NK-92 (cell line): ENCODE data around the gene CACNA1E.
"Not testable (repeated sequence)": the region's sequence is repeated elsewhere in the genome, so short reads cannot be mapped to it uniquely, and the experiment has no call there.

Source experiments
- DNase-seq: peaks from one replicate; lab custom pipeline; 2025; ENCODE audit not compliant: unreplicated experiment; lab: John Stamatoyannopoulos, UW

The CACNA1E gene

GRCh38 chr1:181514298-181515290 is 31.3 kb downstream of the CACNA1E start:
- no peak for DNase-seq

- DNase-seq = no peak
Observed at GRCh38 chr1:181516706-181517105, 33.4 kb downstream of the CACNA1E start.

GRCh38 chr1:181517181-181517875 is 34.0 kb downstream of the CACNA1E start:
- no peak for DNase-seq

- no peak for DNase-seq
Observed at GRCh38 chr1:181518152-181518551, 34.8 kb downstream of the CACNA1E start.

- no peak for DNase-seq
Observed at GRCh38 chr1:181522864-181523263, 39.5 kb downstream of the CACNA1E start.

- no peak for DNase-seq
Observed at GRCh38 chr1:181525104-181525721, 41.9 kb downstream of the CACNA1E start.

- DNase-seq = not testable (repeated sequence)
Observed at GRCh38 chr1:181528241-181528640, 44.9 kb downstream of the CACNA1E start.

GRCh38 chr1:181531441-181531840 is 48.1 kb downstream of the CACNA1E start:
- no peak for DNase-seq

GRCh38 chr1:181531951-181532600 is 48.8 kb downstream of the CACNA1E start:
- DNase-seq = no peak

- DNase-seq = no peak
Observed at GRCh38 chr1:181538836-181539235, 55.5 kb downstream of the CACNA1E start.

GRCh38 chr1:181541458-181541857 is 58.1 kb downstream of the CACNA1E start:
- no peak for DNase-seq

- DNase-seq = no peak
Observed at GRCh38 chr1:181541947-181542346, 58.6 kb downstream of the CACNA1E start.

GRCh38 chr1:181542406-181542805 is 59.1 kb downstream of the CACNA1E start:
- DNase-seq = not testable (repeated sequence)

- DNase-seq = no peak
Observed at GRCh38 chr1:181545395-181545794, 62.1 kb downstream of the CACNA1E start.

- no peak for DNase-seq
Observed at GRCh38 chr1:181548497-181548896, 65.2 kb downstream of the CACNA1E start.

GRCh38 chr1:181551249-181551648 is 67.9 kb downstream of the CACNA1E start:
- DNase-seq = no peak

GRCh38 chr1:181551754-181552153 is 68.4 kb downstream of the CACNA1E start:
- DNase-seq = no peak

GRCh38 chr1:181554465-181554864 is 71.1 kb downstream of the CACNA1E start:
- no peak for DNase-seq

- no peak for DNase-seq
Observed at GRCh38 chr1:181556631-181557030, 73.3 kb downstream of the CACNA1E start.

- DNase-seq = no peak
Observed at GRCh38 chr1:181557313-181557712, 74.0 kb downstream of the CACNA1E start.

GRCh38 chr1:181558416-181558815 is 75.1 kb downstream of the CACNA1E start:
- DNase-seq = no peak
